Measurements from ENCODE around the gene PGGHG.

Gene PGGHG

DNA sequence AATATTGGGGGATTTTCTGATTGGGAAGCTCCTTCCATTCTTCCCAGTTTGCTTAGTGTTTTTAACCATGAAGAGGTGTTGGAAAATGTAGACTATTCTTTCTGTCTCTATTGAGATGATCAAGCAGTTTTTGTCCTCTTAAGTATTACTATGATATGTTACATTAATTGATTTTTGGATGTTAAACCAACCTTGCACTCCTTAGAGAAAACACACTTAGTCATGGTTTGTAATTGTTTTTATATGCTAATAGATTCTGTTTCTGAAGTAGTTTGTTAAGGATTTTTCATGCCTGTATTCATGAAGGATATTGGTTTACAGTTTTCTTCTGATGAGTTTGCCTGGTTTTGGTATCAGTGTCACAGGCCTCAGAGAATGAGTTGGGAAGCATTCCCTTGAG, 12.7 kb upstream of the PGGHG start:
- Mint-ChIP-seq H3K27ac (no peak overlapping the region), H3K9me3 (no peaks in the 10 kb centered on the region), H3K4me1 (ENCODE audit: low read depth) (peaks cover 53% of the 10 kb centered on the region), H3K4me3 (no peak overlapping the region), H3K27me3 (peaks cover 59% of the 10 kb centered on the region), H3K36me3 (ENCODE audit: low read depth) (no peaks in the 10 kb centered on the region)
- intact Hi-C loops (cut with micrococcal nuclease): no loop called here

DNA sequence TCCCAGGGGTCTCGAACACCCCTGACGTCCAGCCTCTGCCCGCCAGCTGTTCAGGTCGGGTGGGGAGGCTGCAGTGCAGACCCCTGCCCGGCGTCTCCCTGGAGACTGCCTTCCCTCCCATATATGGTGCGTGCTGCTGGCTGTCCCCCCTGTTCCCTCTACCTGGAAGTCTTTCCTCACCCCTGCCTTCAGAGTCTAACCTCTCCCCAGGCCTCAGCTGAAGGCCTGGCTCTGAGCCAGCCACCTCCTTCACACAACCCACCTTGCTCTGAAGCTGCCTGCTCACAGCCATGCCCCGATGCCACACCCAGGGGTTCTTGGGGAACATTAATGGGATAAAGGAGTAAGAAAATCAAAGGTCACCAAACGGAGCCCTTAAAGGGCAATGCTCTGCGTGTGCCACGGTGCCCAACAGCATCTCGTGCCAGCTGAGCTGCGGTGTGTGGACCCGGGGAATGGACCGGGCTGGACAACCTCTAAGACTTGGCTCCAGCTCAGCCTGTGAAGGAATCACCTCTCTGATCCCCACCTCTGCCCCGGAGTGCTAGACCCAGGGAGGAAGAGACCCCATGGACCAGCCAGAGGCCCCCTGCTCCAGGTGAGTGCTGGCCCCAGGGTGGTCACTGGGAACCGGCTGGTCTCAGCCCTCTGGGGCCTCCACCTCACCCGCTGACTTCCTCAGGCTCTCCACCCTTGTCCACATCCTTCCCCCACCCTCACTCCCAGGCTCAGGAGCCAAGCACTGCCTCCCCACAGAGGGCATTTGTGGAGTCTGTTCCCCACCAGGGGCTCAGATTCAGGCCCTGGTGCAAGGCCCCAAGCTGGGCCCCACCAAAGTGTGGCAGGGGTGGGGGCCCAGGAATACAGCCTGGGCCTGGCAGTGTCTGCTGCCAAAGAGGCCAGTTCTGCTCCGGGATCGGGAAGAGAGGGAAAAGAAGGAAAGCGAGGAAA, 10.7 kb upstream of the PGGHG start, which contains the start of gene NLRP6:
TSS of gene NLRP6 (plus strand) at position 407 of the 951 bp plus-strand sequence. CDS start at position 570, 163 bp downstream.
- peaks cover 64% of the 10 kb centered on the region for H3K4me1 Mint-ChIP-seq (ENCODE audit: low read depth)

DNA sequence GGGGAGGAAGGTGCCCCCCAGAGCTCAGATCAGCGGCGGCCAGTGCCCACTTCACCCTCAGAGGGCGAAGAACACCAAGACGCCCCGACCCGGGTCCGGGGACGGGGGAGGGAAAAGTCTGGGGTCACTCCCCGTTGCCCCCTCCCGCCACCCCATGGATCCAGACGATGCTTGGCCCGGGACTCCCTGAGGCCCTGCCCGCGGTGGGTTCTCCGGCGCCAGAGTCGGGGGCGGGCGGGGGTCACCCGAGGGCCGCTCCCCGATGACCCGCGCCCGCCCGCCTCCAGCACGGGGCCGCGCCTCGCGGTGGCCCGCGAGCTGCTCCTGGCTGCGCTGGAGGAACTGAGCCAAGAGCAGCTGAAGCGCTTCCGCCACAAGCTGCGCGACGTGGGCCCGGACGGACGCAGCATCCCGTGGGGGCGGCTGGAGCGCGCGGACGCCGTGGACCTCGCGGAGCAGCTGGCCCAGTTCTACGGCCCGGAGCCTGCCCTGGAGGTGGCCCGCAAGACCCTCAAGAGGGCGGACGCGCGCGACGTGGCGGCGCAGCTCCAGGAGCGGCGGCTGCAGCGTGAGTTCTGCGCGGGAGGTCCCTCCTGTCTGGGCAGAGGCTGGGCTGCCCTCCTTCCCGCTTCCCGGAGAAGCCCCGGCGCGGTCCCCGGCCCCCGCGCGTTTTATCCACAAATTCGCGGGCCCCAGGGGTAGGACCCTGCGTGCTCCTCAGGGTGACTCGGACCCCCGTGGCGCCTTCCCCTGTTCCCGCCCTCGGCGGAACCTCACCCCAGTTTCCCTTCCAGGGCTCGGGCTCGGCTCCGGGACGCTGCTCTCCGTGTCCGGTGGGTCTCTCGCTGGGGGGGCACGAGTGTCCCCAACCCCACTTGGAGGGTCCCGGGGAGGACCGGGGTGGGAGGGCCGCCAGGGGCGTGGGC, 9.6 kb upstream of the PGGHG start:
- H3K9me3 Mint-ChIP-seq: no peaks in the 10 kb centered on the region
- H3K4me3 Mint-ChIP-seq: no peak overlapping the region
- H3K27ac Mint-ChIP-seq: peak overlapping the region; percentile 58
- H3K4me1 Mint-ChIP-seq (ENCODE audit: low read depth): peaks cover 60% of the 10 kb centered on the region
- intact Hi-C loops (cut with micrococcal nuclease): no loop called here
- H3K27me3 Mint-ChIP-seq: peaks cover 80% of the 10 kb centered on the region
- H3K36me3 Mint-ChIP-seq (ENCODE audit: low read depth): no peaks in the 10 kb centered on the region

More for the DNA sequence above, 10.7 kb upstream of the PGGHG start, which contains the start of gene NLRP6:
- no peak within 1 kb of the TSS for H3K4me3 Mint-ChIP-seq
- peak within 1 kb of the TSS; percentile 58 for H3K27ac Mint-ChIP-seq
- intact Hi-C loops (cut with micrococcal nuclease): no loop called here
- H3K27me3 Mint-ChIP-seq: peaks cover 69% of the 10 kb centered on the region
- H3K36me3 Mint-ChIP-seq (ENCODE audit: low read depth): no peaks in the 10 kb centered on the region
- H3K9me3 Mint-ChIP-seq: no peaks in the 10 kb centered on the region

DNA sequence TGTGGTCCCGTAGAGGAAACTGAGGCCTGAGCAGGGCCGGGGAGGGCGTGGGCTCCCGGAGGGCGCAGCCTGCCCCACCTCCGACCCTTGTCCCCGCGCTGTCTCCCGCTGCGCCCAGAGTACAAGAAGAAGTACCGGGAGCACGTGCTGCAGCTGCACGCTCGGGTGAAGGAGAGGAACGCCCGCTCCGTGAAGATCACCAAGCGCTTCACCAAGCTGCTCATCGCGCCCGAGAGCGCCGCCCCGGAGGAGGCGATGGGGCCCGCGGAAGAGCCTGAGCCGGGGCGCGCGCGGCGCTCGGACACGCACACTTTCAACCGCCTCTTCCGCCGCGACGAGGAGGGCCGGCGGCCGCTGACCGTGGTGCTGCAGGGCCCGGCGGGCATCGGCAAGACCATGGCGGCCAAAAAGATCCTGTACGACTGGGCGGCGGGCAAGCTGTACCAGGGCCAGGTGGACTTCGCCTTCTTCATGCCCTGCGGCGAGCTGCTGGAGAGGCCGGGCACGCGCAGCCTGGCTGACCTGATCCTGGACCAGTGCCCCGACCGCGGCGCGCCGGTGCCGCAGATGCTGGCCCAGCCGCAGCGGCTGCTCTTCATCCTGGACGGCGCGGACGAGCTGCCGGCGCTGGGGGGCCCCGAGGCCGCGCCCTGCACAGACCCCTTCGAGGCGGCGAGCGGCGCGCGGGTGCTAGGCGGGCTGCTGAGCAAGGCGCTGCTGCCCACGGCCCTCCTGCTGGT, 8.8 kb upstream of the PGGHG start:
- intact Hi-C loops (cut with micrococcal nuclease): no loop called here
- Mint-ChIP-seq H3K27ac (no peak overlapping the region), H3K4me1 (ENCODE audit: low read depth) (peaks cover 54% of the 10 kb centered on the region), H3K9me3 (no peaks in the 10 kb centered on the region), H3K36me3 (ENCODE audit: low read depth) (no peaks in the 10 kb centered on the region), H3K27me3 (peaks cover 88% of the 10 kb centered on the region), H3K4me3 (peak overlapping the region; percentile 59)

DNA sequence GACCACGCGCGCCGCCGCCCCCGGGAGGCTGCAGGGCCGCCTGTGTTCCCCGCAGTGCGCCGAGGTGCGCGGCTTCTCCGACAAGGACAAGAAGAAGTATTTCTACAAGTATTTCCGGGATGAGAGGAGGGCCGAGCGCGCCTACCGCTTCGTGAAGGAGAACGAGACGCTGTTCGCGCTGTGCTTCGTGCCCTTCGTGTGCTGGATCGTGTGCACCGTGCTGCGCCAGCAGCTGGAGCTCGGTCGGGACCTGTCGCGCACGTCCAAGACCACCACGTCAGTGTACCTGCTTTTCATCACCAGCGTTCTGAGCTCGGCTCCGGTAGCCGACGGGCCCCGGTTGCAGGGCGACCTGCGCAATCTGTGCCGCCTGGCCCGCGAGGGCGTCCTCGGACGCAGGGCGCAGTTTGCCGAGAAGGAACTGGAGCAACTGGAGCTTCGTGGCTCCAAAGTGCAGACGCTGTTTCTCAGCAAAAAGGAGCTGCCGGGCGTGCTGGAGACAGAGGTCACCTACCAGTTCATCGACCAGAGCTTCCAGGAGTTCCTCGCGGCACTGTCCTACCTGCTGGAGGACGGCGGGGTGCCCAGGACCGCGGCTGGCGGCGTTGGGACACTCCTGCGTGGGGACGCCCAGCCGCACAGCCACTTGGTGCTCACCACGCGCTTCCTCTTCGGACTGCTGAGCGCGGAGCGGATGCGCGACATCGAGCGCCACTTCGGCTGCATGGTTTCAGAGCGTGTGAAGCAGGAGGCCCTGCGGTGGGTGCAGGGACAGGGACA, 8.0 kb upstream of the PGGHG start:
- Mint-ChIP-seq H3K4me3 (peak overlapping the region; percentile 41), H3K36me3 (ENCODE audit: low read depth) (no peaks in the 10 kb centered on the region), H3K27ac (no peak overlapping the region), H3K4me1 (ENCODE audit: low read depth) (peaks cover 50% of the 10 kb centered on the region), H3K9me3 (no peaks in the 10 kb centered on the region), H3K27me3 (peaks cover 94% of the 10 kb centered on the region)
- intact Hi-C loops (cut with micrococcal nuclease): no loop called here

DNA sequence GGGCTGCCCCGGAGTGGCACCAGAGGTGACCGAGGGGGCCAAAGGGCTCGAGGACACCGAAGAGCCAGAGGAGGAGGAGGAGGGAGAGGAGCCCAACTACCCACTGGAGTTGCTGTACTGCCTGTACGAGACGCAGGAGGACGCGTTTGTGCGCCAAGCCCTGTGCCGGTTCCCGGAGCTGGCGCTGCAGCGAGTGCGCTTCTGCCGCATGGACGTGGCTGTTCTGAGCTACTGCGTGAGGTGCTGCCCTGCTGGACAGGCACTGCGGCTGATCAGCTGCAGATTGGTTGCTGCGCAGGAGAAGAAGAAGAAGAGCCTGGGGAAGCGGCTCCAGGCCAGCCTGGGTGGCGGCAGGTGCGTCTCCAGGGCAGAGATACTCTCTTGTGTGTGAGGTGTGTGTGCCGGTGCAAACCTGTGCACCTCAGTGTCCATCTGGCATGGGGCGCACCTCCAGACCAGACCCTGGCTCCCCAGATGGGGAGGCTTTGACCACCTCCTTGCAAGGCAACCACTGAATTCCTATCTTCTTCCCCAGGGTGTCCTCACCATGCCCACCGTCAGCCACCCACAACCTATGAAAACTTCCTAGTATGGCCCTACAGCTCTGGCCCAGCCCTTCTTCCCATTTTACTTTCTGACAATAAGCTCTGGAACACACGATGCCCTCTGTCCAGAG, 7.3 kb upstream of the PGGHG start:
- no peak overlapping the region for H3K27ac Mint-ChIP-seq
- no peaks in the 10 kb centered on the region for H3K36me3 Mint-ChIP-seq (ENCODE audit: low read depth)
- peaks cover 94% of the 10 kb centered on the region for H3K27me3 Mint-ChIP-seq
- intact Hi-C loops (cut with micrococcal nuclease): no loop called here
- H3K4me3 Mint-ChIP-seq: peak overlapping the region; percentile 41
- H3K4me1 Mint-ChIP-seq (ENCODE audit: low read depth): peaks cover 50% of the 10 kb centered on the region
- H3K9me3 Mint-ChIP-seq: no peaks in the 10 kb centered on the region

DNA sequence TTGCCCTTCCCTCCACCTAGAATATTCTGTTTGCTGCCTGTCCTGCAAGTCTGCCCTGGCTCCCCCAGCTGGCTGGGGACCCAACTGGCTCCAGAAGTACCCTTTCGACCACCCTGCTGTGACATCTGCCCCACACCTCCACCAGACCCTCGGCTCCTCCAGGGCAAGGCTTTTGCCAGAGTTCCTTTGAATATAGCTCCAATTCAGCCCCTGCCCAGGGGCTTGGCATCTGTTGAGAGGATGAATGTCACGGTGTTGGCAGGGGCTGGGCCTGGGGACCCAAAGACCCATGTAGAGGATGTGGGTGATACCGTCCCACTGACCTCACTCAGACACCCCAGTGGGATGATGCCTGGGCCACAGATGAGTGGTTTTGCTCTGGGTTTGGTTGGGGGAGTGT, 6.8 kb upstream of the PGGHG start:
- intact Hi-C loops (cut with micrococcal nuclease): no loop called here
- no peaks in the 10 kb centered on the region for H3K36me3 Mint-ChIP-seq (ENCODE audit: low read depth)
- H3K4me3 Mint-ChIP-seq: no peak overlapping the region
- peaks cover 95% of the 10 kb centered on the region for H3K27me3 Mint-ChIP-seq
- no peak overlapping the region for H3K27ac Mint-ChIP-seq
- peaks cover 50% of the 10 kb centered on the region for H3K4me1 Mint-ChIP-seq (ENCODE audit: low read depth)
- H3K9me3 Mint-ChIP-seq: no peaks in the 10 kb centered on the region

DNA sequence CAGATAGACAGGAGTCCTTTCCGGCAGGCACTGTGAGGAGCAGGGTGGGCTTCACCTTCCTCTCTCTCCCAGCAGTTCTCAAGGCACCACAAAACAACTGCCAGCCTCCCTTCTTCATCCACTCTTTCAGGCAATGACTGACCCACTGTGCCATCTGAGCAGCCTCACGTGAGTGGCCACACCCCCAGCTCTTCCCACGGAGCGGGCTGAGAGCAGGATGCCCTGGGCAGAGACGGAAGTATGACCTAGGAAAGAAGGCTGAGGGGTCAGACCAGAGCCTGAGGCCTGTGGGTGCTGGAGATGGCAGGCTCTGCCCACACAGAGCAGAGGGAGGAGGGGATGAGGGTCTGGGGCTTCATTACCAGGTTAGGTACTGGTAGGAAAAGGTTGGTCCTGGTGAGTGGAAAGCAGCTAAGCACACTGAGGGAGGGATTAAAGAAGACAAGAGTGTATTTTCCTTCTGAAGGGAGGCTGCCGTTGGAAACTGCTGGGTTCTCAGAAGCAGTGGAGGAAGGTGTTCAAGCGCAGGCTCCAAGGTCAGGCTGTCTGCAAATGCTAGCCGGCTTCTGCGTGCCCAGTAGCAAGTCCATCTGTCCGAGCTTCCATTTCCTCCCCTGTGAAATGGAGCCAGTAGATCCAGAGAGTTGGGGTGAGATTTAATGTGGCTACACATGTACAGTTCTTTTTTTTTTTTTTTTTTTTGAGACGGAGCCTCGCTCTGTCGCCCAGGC, 6.1 kb upstream of the PGGHG start:
- peaks cover 97% of the 10 kb centered on the region for H3K27me3 Mint-ChIP-seq
- no peaks in the 10 kb centered on the region for H3K36me3 Mint-ChIP-seq (ENCODE audit: low read depth)
- intact Hi-C loops (cut with micrococcal nuclease): no loop called here
- H3K27ac Mint-ChIP-seq: no peak overlapping the region
- H3K4me1 Mint-ChIP-seq (ENCODE audit: low read depth): peaks cover 48% of the 10 kb centered on the region
- H3K4me3 Mint-ChIP-seq: no peak overlapping the region
- no peaks in the 10 kb centered on the region for H3K9me3 Mint-ChIP-seq

DNA sequence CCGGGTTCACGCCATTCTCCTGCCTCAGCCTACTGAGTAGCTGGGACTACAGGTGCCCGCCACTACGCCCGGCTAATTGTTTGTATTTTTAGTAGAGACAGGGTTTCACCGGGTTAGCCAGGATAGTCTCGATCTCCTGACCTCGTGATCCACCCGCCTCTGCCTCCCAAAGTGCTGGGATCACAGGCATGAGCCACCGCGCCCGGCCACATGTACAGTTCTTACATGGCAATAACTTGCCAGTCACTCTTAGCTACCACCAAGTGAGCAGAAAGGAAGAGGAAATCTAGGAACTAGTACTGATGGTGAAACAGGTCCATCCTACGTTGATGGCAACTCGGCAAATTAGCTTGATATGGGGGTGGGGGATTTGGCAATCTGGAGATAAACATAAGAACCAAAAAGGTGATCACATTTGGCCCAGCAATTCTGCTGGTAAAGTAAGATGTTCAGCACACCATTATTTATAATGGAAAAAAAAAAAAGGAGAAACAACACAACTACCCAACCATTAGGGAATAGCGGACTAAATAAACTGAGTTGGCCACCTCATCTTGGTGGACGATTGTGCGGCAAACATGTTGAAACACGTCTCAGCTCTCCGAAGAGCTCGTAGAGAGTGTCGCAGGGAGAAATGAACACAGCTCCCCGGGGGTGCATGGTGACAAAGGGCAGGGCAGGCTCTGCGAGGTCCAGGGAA, 5.4 kb upstream of the PGGHG start:
- no peaks in the 10 kb centered on the region for H3K36me3 Mint-ChIP-seq (ENCODE audit: low read depth)

DNA sequence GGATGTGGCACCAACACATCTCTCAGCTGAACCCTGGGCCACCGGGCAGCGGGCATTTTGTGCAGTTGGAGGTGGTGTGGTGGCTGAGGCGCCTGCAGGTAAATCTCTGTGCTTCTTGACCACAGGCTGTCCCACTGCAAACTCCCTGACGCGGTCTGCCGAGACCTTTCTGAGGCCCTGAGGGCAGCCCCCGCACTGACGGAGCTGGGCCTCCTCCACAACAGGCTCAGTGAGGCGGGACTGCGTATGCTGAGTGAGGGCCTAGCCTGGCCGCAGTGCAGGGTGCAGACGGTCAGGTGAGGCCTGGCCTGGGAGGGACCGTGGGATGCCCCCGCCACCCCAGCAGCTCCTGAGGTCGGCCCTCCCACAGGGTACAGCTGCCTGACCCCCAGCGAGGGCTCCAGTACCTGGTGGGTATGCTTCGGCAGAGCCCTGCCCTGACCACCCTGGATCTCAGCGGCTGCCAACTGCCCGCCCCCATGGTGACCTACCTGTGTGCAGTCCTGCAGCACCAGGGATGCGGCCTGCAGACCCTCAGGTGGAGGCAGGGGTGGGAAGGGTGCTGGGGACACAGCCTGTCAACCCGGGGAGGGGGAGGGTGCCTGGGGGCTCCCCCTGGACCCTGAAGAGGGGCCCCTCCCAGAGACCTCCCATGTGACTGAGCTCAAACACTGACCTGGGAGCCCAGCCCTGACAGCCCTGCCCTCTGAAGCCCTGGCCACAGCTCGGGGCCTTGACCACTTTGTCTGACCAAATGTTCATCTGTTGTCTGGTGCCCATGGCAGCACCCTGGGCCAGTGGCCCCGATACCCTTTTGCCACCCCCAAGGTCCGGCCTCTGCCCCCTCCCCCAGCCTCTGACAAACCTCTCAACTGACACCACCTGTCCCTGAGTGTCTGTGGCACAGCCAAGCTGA, 4.6 kb upstream of the PGGHG start:
- peaks cover 90% of the 10 kb centered on the region for H3K27me3 Mint-ChIP-seq
- H3K36me3 Mint-ChIP-seq (ENCODE audit: low read depth): no peaks in the 10 kb centered on the region
- no peak overlapping the region for H3K27ac Mint-ChIP-seq
- no peak overlapping the region for H3K4me3 Mint-ChIP-seq
- H3K4me1 Mint-ChIP-seq (ENCODE audit: low read depth): peaks cover 42% of the 10 kb centered on the region
- intact Hi-C loops (cut with micrococcal nuclease): no loop called here
- no peaks in the 10 kb centered on the region for H3K9me3 Mint-ChIP-seq

More for the DNA sequence above, 5.4 kb upstream of the PGGHG start:
- Mint-ChIP-seq H3K27ac (no peak overlapping the region), H3K4me3 (no peak overlapping the region), H3K9me3 (no peaks in the 10 kb centered on the region), H3K4me1 (ENCODE audit: low read depth) (peaks cover 47% of the 10 kb centered on the region), H3K27me3 (peaks cover 97% of the 10 kb centered on the region)
- intact Hi-C loops (cut with micrococcal nuclease): no loop called here
